ENCODE measurements around the gene FAN1. TPM values are rescaled to one million over a fixed set of nuclear protein-coding genes. Genes with fewer than 3 reads are reported as not detected.

Gene FAN1
- total and polyA plus RNA-seq, 2 donors (not counting 1 experiment from before 2014, with no cell fraction given), result 10.6 to 21.3 TPM

DNA sequence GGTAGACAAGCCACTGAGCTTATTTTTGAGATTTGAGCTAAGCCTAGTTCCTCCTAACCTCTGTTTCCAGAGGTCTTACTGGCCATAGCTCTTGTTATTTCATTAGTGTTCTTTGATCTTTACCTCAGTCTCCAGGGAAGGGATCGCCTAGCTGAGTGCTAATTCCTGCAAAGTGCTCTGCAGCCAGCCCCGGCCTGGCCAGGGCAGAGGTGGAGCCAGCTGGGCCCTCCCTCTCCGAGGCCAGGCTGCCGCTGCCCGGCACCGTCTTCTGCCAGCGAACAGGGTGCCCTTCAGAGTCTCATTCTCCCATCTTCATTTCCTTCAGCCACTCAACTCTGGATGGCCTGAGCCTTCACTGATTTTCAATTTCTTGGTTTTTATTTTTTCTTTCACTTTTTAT, 19.7 kb downstream of the FAN1 start:
- ChIA-PET POLR2A (no interaction called here), CTCF (interaction anchor here (1.3 kb wide), 1 partner anchor 205 kb away, joined by 3 read pairs; no protein-coding TSS in a partner anchor)
- ATAC-seq (ENCODE audit: low read depth), result no peak
- Histone ChIP-seq H3K4me2 (replicated peaks; ENCODE audit: low read depth, low read length, poor library complexity, severe bottlenecking) (no peak overlapping the region), H3K4me1 (ENCODE audit: control insufficient read depth in 2 of 2, insufficient read depth in 2 of 2, low read length in 2 of 2) (no peaks in the 10 kb centered on the region), H3K79me2 (ENCODE audit: control insufficient read depth, insufficient read depth, low read length) (no peaks in the 10 kb centered on the region), H3K27me3 (replicated peaks in 1 of 4; ENCODE audit: control extremely low read depth in 1 of 4, control insufficient read depth in 3 of 4, insufficient read depth in 4 of 4, low read length in 3 of 4) (no peaks in the 10 kb centered on the region), H3K4me3 (ENCODE audit: control extremely low read depth in 1 of 5, extremely low read depth in 1 of 5, insufficient read depth in 1 of 5, low read depth in 2 of 5, low read length in 4 of 5) (no peak overlapping the region), H4K20me1 (ENCODE audit: control insufficient read depth, insufficient read depth, low read length, poor library complexity, severe bottlenecking) (no peaks in the 10 kb centered on the region), H2AFZ (ENCODE audit: insufficient read depth, low read depth, low read length, poor library complexity, severe bottlenecking) (no peak overlapping the region), H3K9ac (ENCODE audit: low read length) (no peak overlapping the region), H3K36me3 (replicated peaks in 1 of 2; ENCODE audit: control extremely low read depth in 1 of 2, control insufficient read depth in 1 of 2, extremely low read depth in 1 of 2, insufficient read depth in 2 of 2, low read length in 1 of 2) (peaks cover 7 to 49% of the 10 kb centered on the region in 2 experiments), H3K27ac (ENCODE audit: low read length in 2 of 2) (no peak overlapping the region), H3K9me3 (ENCODE audit: control extremely low read depth in 1 of 3, control insufficient read depth in 2 of 3, insufficient read depth in 1 of 3, low read length in 2 of 3) (no peaks in the 10 kb centered on the region)
- WGBS (ENCODE audit: insufficient coverage), result 93% methylated on average over 7 of the region's 7 CpGs
- no peak overlapping the region for H3K4me3 Mint-ChIP-seq
- DNase-seq, result no peak
- no peaks in the 10 kb centered on the region for H3K9me3 Mint-ChIP-seq (ENCODE audit: insufficient read depth)
- TF ChIP-seq, protein P1, sequence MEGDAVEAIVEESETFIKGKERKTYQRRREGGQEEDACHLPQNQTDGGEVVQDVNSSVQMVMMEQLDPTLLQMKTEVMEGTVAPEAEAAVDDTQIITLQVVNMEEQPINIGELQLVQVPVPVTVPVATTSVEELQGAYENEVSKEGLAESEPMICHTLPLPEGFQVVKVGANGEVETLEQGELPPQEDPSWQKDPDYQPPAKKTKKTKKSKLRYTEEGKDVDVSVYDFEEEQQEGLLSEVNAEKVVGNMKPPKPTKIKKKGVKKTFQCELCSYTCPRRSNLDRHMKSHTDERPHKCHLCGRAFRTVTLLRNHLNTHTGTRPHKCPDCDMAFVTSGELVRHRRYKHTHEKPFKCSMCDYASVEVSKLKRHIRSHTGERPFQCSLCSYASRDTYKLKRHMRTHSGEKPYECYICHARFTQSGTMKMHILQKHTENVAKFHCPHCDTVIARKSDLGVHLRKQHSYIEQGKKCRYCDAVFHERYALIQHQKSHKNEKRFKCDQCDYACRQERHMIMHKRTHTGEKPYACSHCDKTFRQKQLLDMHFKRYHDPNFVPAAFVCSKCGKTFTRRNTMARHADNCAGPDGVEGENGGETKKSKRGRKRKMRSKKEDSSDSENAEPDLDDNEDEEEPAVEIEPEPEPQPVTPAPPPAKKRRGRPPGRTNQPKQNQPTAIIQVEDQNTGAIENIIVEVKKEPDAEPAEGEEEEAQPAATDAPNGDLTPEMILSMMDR (IDR thresholded peaks at IDR 0.05), result no peak
- peaks cover 3% of the 10 kb centered on the region for H3K4me1 Mint-ChIP-seq
- intact Hi-C loops (cut with micrococcal nuclease), result no loop called here
- no peaks in the 10 kb centered on the region for H3K27me3 Mint-ChIP-seq
- H3K27ac Mint-ChIP-seq, result no peak overlapping the region

DNA sequence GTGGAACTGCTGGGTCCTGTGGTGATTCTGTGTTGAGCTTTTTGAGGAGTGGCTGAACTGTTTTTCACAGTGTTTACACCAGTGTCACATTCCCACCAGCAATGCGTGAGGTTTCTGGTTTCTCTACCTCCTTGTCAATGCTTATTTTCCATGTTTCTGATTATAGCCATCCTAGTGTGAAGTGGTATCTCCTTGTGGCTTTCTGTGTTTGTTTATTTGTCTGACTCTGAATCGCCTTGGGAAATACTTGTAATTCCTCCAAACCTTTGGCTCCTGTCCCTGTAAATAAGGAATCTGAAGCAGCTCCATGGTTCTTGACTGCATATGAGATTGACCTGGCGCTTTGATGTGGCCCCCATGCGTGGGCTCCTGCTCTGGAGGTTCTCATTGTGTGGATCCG, 20.6 kb downstream of the FAN1 start:
- H3K4me3 ChIP-seq (ENCODE audit: control extremely low read depth in 1 of 5, extremely low read depth in 1 of 5, insufficient read depth in 1 of 5, low read depth in 2 of 5, low read length in 4 of 5), result no peak overlapping the region
- Mint-ChIP-seq H3K9me3 (ENCODE audit: insufficient read depth) (no peaks in the 10 kb centered on the region), H3K4me3 (no peak overlapping the region), H3K27me3 (no peaks in the 10 kb centered on the region), H3K27ac (no peak overlapping the region), H3K4me1 (peaks cover 3% of the 10 kb centered on the region)
- ChIA-PET CTCF (no interaction called here), POLR2A (no interaction called here)
- no peak overlapping the region for H2AFZ ChIP-seq (ENCODE audit: insufficient read depth, low read depth, low read length, poor library complexity, severe bottlenecking)
- H3K9ac ChIP-seq (ENCODE audit: low read length), result no peak overlapping the region
- H3K9me3 ChIP-seq (ENCODE audit: control extremely low read depth in 1 of 3, control insufficient read depth in 2 of 3, insufficient read depth in 1 of 3, low read length in 2 of 3), result no peaks in the 10 kb centered on the region
- no peak for DNase-seq
- peaks cover 7 to 48% of the 10 kb centered on the region in 2 experiments for H3K36me3 ChIP-seq (replicated peaks in 1 of 2; ENCODE audit: control extremely low read depth in 1 of 2, control insufficient read depth in 1 of 2, extremely low read depth in 1 of 2, insufficient read depth in 2 of 2, low read length in 1 of 2)
- no peaks in the 10 kb centered on the region for H3K4me1 ChIP-seq (ENCODE audit: control insufficient read depth in 2 of 2, insufficient read depth in 2 of 2, low read length in 2 of 2)
- H3K27me3 ChIP-seq (replicated peaks in 1 of 4; ENCODE audit: control extremely low read depth in 1 of 4, control insufficient read depth in 3 of 4, insufficient read depth in 4 of 4, low read length in 3 of 4), result no peaks in the 10 kb centered on the region
- no peak overlapping the region for H3K27ac ChIP-seq (ENCODE audit: low read length in 2 of 2)
- no peak for TF ChIP-seq EZH2 (IDR thresholded peaks at IDR 0.05; ENCODE audit: borderline replicate concordance, insufficient read depth, low read depth, low read length, poor library complexity, severe bottlenecking)
- TF ChIP-seq, protein P1 (IDR thresholded peaks at IDR 0.05), result no peak
- H4K20me1 ChIP-seq (ENCODE audit: control insufficient read depth, insufficient read depth, low read length, poor library complexity, severe bottlenecking), result no peaks in the 10 kb centered on the region
- intact Hi-C loops (cut with micrococcal nuclease), result no loop called here
- ATAC-seq (ENCODE audit: low read depth), result no peak
- no peak overlapping the region for H3K4me2 ChIP-seq (replicated peaks; ENCODE audit: low read depth, low read length, poor library complexity, severe bottlenecking)
- no peaks in the 10 kb centered on the region for H3K79me2 ChIP-seq (ENCODE audit: control insufficient read depth, insufficient read depth, low read length)
- WGBS (ENCODE audit: insufficient coverage), result 98% methylated on average over 4 of the region's 5 CpGs

All from B cell (primary cell).